Karpas-422 (cell line): ENCODE measurements around the gene CAPN3. TPM values are rescaled to one million over a fixed set of nuclear protein-coding genes. Genes with fewer than 3 reads are reported as not detected.

ENCODE experiments used
- DNase-seq: peaks from one replicate; pipeline ENCODE4 v3.0.0-alpha.2; 2015
- H2AFZ ChIP-seq: fragments of 200-600 bp; sonication (generic); 2 replicates; pipeline ENCODE4 v1.6.1; 2014; ENCODE audit warnings: antibody characterized with exemption, low read length, mixed read lengths
- H3K27ac ChIP-seq: fragments of 200-600 bp; sonication (generic); 2 replicates; pipeline ENCODE4 v1.5.1; 2014; ENCODE audit warnings: mild to moderate bottlenecking, low read length, moderate library complexity
- H3K27me3 ChIP-seq: fragments of 200-600 bp; sonication (generic); 2 replicates; pipeline ENCODE4 v1.6.1; 2014; ENCODE audit warnings: low read length, mixed read lengths
- H3K36me3 ChIP-seq: fragments of 200-600 bp; sonication (generic); 2 replicates; pipeline ENCODE4 v1.6.1; 2014; ENCODE audit warnings: low read length, mixed read lengths; ENCODE audit not compliant: insufficient read depth
- H3K4me1 ChIP-seq: fragments of 200-600 bp; sonication (generic); 2 replicates; pipeline ENCODE4 v1.6.1; 2014; ENCODE audit warnings: mild to moderate bottlenecking, low read length, mixed read lengths
- H3K4me2 ChIP-seq: fragments of 200-600 bp; sonication (generic); 2 replicates; pipeline ENCODE4 v1.6.1; 2014; ENCODE audit warnings: low read length, low read depth, mild to moderate bottlenecking; ENCODE audit not compliant: poor library complexity, severe bottlenecking
- H3K4me3 ChIP-seq: fragments of 200-600 bp; sonication (generic); 2 replicates; pipeline ENCODE4 v1.5.1; 2014; ENCODE audit warnings: mild to moderate bottlenecking, antibody characterized with exemption, low read length, mixed read lengths
- H3K79me2 ChIP-seq: fragments of 200-600 bp; sonication (generic); 2 replicates; pipeline ENCODE4 v1.6.1; 2014; ENCODE audit warnings: mild to moderate bottlenecking, low read length, mixed read lengths
- H3K9ac ChIP-seq: fragments of 200-600 bp; sonication (generic); 2 replicates; pipeline ENCODE4 v1.6.0; 2014; ENCODE audit warnings: low read length
- H3K9me2 ChIP-seq: fragments of 200-600 bp; sonication (generic), shearing (Covaris generic); replicated peaks from 2 replicates; pipeline ENCODE4 v1.6.0; 2014; ENCODE audit warnings: mild to moderate bottlenecking, low read length, moderate library complexity; ENCODE audit not compliant: insufficient read depth
- H3K9me3 ChIP-seq: fragments of 300-700, 200-600 bp; sonication (generic); 2 replicates; pipeline ENCODE4 v1.6.1; 2014; ENCODE audit warnings: low read length, mixed read lengths
- H4K20me1 ChIP-seq: fragments of 200-600 bp; sonication (generic); 2 replicates; pipeline ENCODE4 v1.6.1; 2014; ENCODE audit warnings: mild to moderate bottlenecking, antibody characterized with exemption, low read length, low read depth; ENCODE audit not compliant: insufficient read depth
- total RNA-seq: library from RNA; depleted of rRNA; stranded (reverse); fragments of >200 nt; shearing (Covaris generic); gene quantifications from 2 replicates; pipeline ENCODE4 v1.2.3, GENCODE V29; 2014; ENCODE audit warnings: low replicate concordance

Gene CAPN3
- total RNA-seq, 1 experiment from 2014 or later, result 8.8 TPM

DNA sequence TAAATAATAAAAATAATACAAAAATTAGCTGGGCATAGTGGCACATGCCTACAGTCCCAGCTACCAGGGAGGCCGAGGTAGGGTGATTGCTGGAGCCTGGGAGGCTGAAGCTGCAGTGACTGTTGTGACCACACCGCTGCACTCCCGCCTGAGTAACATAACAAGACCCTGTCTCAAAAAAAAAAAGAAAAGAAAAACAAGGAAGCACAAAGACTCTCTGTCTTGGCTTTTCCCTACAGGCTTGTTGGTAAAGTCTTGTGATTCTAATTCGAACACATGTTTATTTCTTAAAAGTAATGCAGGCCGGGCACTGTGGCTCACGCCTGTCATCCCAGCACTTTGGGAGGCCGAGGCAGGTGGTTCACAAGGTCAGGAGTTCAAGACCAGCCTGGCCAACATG, 60.1 kb downstream of the CAPN3 start:
- Histone ChIP-seq H3K79me2 (no peaks in the 10 kb centered on the region), H3K27me3 (no peaks in the 10 kb centered on the region), H2AFZ (no peak overlapping the region), H3K9me2 (no peaks in the 10 kb centered on the region), H4K20me1 (no peaks in the 10 kb centered on the region), H3K9me3 (no peaks in the 10 kb centered on the region), H3K9ac (no peak overlapping the region), H3K4me1 (peaks cover 12% of the 10 kb centered on the region), H3K4me3 (no peak overlapping the region), H3K27ac (no peak overlapping the region), H3K4me2 (no peak overlapping the region), H3K36me3 (peaks cover 70% of the 10 kb centered on the region)
- DNase-seq, result no peak

DNA sequence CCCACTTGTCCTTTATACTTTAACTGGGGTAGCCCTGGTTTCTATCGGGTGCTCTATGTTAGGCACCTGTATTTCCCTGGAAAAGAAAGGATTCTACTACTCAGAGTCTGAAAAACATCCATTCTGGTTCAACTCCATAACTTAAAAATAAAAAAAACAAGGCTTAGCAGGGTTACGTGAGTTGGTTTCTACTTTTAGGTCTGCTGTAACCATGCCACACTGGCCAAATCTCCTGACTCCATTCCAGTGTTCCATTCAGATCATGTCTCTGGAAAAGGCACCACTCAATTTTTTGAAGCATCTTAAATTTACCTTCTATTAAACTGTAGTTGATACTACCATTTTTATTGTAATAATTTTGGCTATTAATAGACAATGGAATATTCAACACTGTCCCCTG, 62.1 kb downstream of the CAPN3 start:
- no peak overlapping the region for H2AFZ ChIP-seq
- H3K4me2 ChIP-seq, result no peak overlapping the region
- H4K20me1 ChIP-seq, result no peaks in the 10 kb centered on the region
- H3K27ac ChIP-seq, result no peak overlapping the region
- peaks cover 74% of the 10 kb centered on the region for H3K36me3 ChIP-seq
- no peaks in the 10 kb centered on the region for H3K9me3 ChIP-seq
- no peak overlapping the region for H3K9ac ChIP-seq
- no peaks in the 10 kb centered on the region for H3K9me2 ChIP-seq
- no peaks in the 10 kb centered on the region for H3K79me2 ChIP-seq
- H3K4me1 ChIP-seq, result no peaks in the 10 kb centered on the region
- no peaks in the 10 kb centered on the region for H3K27me3 ChIP-seq
- no peak overlapping the region for H3K4me3 ChIP-seq
- no peak for DNase-seq

DNA sequence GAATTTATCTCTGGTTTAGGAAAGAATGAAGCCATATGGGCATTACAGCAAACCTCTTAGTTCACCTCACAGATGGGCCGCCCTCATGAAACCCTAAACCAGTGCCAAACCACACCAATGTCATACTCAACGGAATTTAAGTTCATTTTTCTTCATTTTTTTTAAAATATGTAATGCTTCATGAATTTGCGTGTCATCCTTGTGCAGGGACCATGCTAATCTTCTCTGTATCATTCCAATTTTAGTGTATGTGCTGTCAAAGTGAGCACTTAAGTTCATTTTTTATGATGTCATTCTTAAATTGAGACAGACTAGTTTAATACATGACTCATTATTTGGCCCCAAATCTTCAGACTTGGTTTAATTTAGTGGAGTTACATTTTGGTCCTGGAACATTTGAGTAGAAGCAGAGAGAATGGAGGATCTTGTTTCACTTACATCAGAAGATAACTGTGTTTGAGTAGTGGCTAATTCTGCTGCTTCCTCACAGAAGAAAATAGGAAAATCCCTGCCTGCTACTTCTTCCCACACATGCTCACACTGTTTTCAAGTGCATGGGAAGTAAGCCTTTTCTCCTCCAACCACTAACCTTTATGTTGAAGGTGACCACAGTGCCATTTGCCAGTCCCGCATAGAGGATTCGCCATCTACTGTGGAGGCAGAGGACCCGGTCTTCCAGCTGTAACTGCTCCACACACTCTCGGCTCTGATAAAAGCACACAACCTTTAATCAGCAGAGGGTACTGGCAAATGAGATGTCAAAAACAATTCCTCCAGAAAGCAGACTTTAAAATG, 68.3 kb downstream of the CAPN3 start:
- no peaks in the 10 kb centered on the region for H4K20me1 ChIP-seq

DNA sequence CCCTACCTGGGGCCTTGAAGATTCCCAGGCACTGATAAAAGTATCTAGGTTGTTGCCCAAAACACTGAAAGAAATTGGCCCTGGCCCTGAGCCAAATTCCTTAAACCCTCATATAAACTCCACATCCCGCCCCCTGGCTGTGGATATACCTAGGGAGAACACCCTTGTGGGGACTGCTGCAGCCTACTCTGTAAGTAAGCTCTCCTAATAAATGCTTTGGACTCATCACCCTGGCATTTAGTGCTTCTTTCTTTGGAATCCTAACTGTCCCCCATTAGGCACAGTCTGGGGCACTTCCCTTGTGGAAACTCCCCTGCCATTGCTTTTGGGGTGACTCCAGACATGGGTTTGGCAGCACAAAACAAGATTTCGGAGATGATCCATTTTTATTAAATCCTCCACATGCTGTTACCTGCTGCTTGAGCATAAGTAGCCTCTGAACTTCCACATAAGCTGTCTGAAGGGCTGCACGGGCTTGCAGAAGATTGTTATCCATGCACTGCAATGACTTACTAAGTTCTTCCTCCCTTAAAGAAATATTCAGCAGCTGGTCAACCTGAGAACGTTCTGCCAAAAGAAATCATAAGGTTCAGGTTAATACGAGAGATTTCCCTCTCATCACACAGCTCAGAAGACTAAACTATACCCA, 85.2 kb downstream of the CAPN3 start:
- H3K4me3 ChIP-seq, result no peak overlapping the region
- DNase-seq, result no peak
- no peak overlapping the region for H3K4me2 ChIP-seq
- H3K36me3 ChIP-seq, result peaks cover 50% of the 10 kb centered on the region
- no peaks in the 10 kb centered on the region; the same call in 1 of the 2 replicates for H4K20me1 ChIP-seq
- H3K27me3 ChIP-seq, result no peaks in the 10 kb centered on the region
- no peak overlapping the region for H3K27ac ChIP-seq
- no peaks in the 10 kb centered on the region for H3K4me1 ChIP-seq
- H3K79me2 ChIP-seq, result peaks cover 30% of the 10 kb centered on the region
- H3K9me3 ChIP-seq, result no peaks in the 10 kb centered on the region
- no peak overlapping the region for H2AFZ ChIP-seq
- no peaks in the 10 kb centered on the region for H3K9me2 ChIP-seq
- no peak overlapping the region for H3K9ac ChIP-seq

More for the DNA sequence above, 68.3 kb downstream of the CAPN3 start:
- Histone ChIP-seq H3K9me2 (no peaks in the 10 kb centered on the region), H3K4me2 (no peak overlapping the region), H3K9ac (no peak overlapping the region), H3K4me3 (no peak overlapping the region), H3K27ac (no peak overlapping the region), H2AFZ (no peak overlapping the region), H3K79me2 (no peaks in the 10 kb centered on the region; the same call in 1 of the 2 replicates), H3K4me1 (no peaks in the 10 kb centered on the region), H3K36me3 (peaks cover 77% of the 10 kb centered on the region), H3K9me3 (no peaks in the 10 kb centered on the region), H3K27me3 (no peaks in the 10 kb centered on the region)
- no peak for DNase-seq

DNA sequence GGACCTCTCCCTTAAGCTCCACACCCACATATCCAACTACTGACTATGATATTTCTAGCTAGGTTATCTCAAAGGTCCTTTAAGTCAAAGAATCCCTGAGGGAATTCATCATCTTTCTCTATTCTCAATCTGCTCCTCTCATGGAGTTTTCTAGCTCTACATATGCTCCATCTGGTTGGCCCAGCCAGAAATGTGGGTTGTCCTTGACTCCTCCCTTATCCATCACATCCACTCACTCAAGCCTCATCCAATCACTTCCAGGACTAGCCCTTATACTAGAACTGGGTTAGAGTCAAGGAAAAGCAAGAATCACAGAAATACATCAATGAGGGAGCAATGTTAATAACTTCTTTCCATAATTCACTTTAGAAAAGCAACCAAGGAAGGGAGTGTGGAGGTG, 86.2 kb downstream of the CAPN3 start:
- Histone ChIP-seq H3K4me1 (no peaks in the 10 kb centered on the region), H3K27ac (no peak overlapping the region), H3K9me2 (no peaks in the 10 kb centered on the region), H3K36me3 (peaks cover 53% of the 10 kb centered on the region), H3K9me3 (no peaks in the 10 kb centered on the region), H3K4me3 (no peak overlapping the region), H3K9ac (no peak overlapping the region), H3K27me3 (no peaks in the 10 kb centered on the region), H2AFZ (no peak overlapping the region), H4K20me1 (no peaks in the 10 kb centered on the region; the same call in 1 of the 2 replicates), H3K79me2 (peaks cover 40% of the 10 kb centered on the region), H3K4me2 (no peak overlapping the region)
- DNase-seq, result no peak

DNA sequence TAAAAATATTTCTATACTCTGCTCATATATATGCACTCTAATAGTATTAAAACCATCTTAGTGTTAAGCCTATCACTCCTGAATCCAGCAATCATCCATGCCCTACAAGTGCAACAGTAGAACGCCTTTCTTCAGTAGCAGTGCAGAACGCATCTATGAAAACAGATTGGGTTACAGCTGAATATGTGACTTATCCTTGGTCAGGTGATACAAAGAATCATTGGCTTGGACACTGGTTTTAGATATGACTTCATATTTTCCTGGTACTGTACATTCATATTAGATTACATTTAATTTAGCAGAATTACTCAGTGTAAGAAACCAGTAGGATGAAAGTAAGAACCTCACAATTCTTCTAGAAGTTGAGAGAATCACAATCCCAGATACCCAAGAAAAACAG, 88.3 kb downstream of the CAPN3 start:
- no peak overlapping the region for H3K4me3 ChIP-seq

DNA sequence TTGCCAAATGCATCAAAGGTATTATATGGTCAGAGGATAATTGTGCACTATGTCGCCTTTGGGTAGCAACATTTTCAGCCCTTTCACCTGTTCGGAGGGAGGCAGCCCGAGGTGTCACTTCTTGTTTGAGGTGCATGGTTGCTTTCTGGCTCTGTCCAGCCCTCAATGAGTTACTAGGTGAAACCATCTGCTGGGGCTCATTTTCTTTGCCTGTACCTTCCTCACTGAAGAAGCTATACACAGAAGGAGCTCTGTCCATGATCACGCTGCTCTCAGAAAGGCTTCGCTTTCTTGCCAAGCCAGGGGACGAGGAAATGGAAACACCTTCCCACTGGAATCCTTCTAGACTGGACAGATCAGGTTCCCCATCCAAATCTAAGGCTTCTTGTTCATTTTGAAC, 89.0 kb downstream of the CAPN3 start:
- Histone ChIP-seq H3K4me2 (no peak overlapping the region), H3K79me2 (peaks cover 59% of the 10 kb centered on the region), H3K27me3 (no peaks in the 10 kb centered on the region), H4K20me1 (no peaks in the 10 kb centered on the region; the same call in 1 of the 2 replicates), H3K27ac (no peak overlapping the region), H3K9me2 (no peaks in the 10 kb centered on the region), H2AFZ (no peak overlapping the region), H3K36me3 (peaks cover 52% of the 10 kb centered on the region), H3K9me3 (no peaks in the 10 kb centered on the region), H3K4me1 (no peaks in the 10 kb centered on the region), H3K4me3 (no peak overlapping the region), H3K9ac (no peak overlapping the region)
- DNase-seq, result no peak

More for the DNA sequence above, 88.3 kb downstream of the CAPN3 start:
- no peaks in the 10 kb centered on the region for H3K27me3 ChIP-seq
- no peaks in the 10 kb centered on the region for H3K4me1 ChIP-seq
- H2AFZ ChIP-seq, result no peak overlapping the region
- H3K9me3 ChIP-seq, result no peaks in the 10 kb centered on the region
- no peak overlapping the region for H3K9ac ChIP-seq
- no peak overlapping the region for H3K27ac ChIP-seq
- no peak for DNase-seq
- H4K20me1 ChIP-seq, result no peaks in the 10 kb centered on the region; the same call in 1 of the 2 replicates
- no peak overlapping the region for H3K4me2 ChIP-seq
- peaks cover 53% of the 10 kb centered on the region for H3K79me2 ChIP-seq
- H3K36me3 ChIP-seq, result peaks cover 52% of the 10 kb centered on the region
- H3K9me2 ChIP-seq, result no peaks in the 10 kb centered on the region

DNA sequence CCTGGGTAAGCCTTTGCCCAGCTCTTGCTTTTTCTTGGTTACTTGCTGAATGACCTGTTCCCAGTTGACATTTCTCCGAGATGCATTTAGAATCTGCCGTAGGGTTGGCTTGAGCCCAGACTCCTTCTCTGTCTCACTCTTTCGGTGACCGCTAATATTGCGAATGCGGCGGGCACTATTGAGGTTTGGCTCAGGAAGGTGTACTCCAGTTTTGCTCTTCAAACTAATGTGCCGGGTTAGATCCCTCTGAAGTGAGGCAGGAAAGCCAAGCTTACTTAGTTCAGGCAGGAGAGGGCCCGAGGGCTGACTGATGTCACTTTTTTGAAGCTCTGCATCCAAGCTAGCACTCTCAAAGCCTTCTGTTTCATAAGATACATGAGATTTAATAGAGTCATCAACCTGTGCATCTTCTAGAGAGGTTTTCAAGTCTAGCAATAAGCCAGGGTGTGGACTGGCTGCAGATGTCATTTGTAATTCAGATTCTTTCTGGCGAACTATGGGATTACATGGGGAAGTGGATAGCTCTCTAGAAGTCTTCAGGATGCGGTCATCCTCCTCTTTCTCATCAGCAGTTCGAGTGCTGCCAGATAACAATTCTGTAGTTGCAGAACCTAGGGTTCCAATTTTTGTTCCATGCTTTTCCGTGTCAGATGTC, 90.6 kb downstream of the CAPN3 start:
- no peaks in the 10 kb centered on the region for H3K9me2 ChIP-seq
- no peaks in the 10 kb centered on the region; the same call in 1 of the 2 replicates for H4K20me1 ChIP-seq
- no peak overlapping the region for H2AFZ ChIP-seq
- H3K36me3 ChIP-seq, result peaks cover 55% of the 10 kb centered on the region
- H3K4me3 ChIP-seq, result no peak overlapping the region
- no peaks in the 10 kb centered on the region for H3K9me3 ChIP-seq
- peaks cover 12% of the 10 kb centered on the region for H3K4me1 ChIP-seq
- H3K27me3 ChIP-seq, result no peaks in the 10 kb centered on the region
- DNase-seq, result no peak
- peaks cover 76% of the 10 kb centered on the region for H3K79me2 ChIP-seq
- no peak overlapping the region for H3K27ac ChIP-seq
- H3K9ac ChIP-seq, result no peak overlapping the region
- no peak overlapping the region for H3K4me2 ChIP-seq
